Stimulated activated CD4-positive, alpha-beta T cell treated with anti-CD3 and anti-CD28 coated beads, Interleukin-4, amount 100 ng/mL, for 4 hours (primary cell): ENCODE measurements around the gene PRB2.
"Not testable (repeated sequence)": the region's sequence is repeated elsewhere in the genome, so short reads cannot be mapped to it uniquely, and the experiment has no call there.

Experiments used
- DNase-seq, 2 experiments: peaks; one replicate each; pipeline ENCODE4 v3.0.0-alpha.2; 2020

The PRB2 gene

GRCh38 chr12:11395467-11395866 lies at the start of gene PRB2:
Gene PRB2 (minus strand): TSS chr12:11395567. CDS start chr12:11395529, 38 bp downstream.
- DNase-seq, result not testable (repeated sequence)

GRCh38 chr12:11437966-11438365 lies 42.6 kb upstream of the PRB2 start:
- DNase-seq, result no peak

GRCh38 chr12:11433664-11434063 lies 38.3 kb upstream of the PRB2 start:
- DNase-seq, result no peak

GRCh38 chr12:11431486-11431885 lies 36.1 kb upstream of the PRB2 start:
- DNase-seq, result no peak

- no peak for DNase-seq
These were observed 32.0 kb upstream of the PRB2 start for GRCh38 chr12:11427341-11427740.

GRCh38 chr12:11412731-11413130 lies 17.4 kb upstream of the PRB2 start:
- no peak for DNase-seq

- DNase-seq, result no peak
These were observed 12.7 kb upstream of the PRB2 start for GRCh38 chr12:11408096-11408495.

- DNase-seq, result no peak
These were observed 2.0 kb upstream of the PRB2 start for GRCh38 chr12:11397366-11397765.

GRCh38 chr12:11391456-11391855 lies 3.9 kb downstream of the PRB2 start:
- not testable (repeated sequence) for DNase-seq

GRCh38 chr12:11377420-11377819 lies 17.9 kb downstream of the PRB2 start:
- DNase-seq, result not testable (repeated sequence)

- no peak for DNase-seq
These were observed 34.2 kb downstream of the PRB2 start for GRCh38 chr12:11361151-11361550.

GRCh38 chr12:11360205-11360883 lies 35.0 kb downstream of the PRB2 start:
- not testable (repeated sequence) for DNase-seq

GRCh38 chr12:11351736-11352135 lies 43.6 kb downstream of the PRB2 start:
- DNase-seq, result not testable (repeated sequence)

- DNase-seq, result no peak
These were observed 46.9 kb downstream of the PRB2 start for GRCh38 chr12:11348439-11348838.

GRCh38 chr12:11347810-11348209 lies 47.6 kb downstream of the PRB2 start:
- no peak for DNase-seq

- DNase-seq, result no peak
These were observed 50.9 kb downstream of the PRB2 start for GRCh38 chr12:11344500-11344899.
